Measurements from ENCODE around the gene PRAC2.

DNA sequence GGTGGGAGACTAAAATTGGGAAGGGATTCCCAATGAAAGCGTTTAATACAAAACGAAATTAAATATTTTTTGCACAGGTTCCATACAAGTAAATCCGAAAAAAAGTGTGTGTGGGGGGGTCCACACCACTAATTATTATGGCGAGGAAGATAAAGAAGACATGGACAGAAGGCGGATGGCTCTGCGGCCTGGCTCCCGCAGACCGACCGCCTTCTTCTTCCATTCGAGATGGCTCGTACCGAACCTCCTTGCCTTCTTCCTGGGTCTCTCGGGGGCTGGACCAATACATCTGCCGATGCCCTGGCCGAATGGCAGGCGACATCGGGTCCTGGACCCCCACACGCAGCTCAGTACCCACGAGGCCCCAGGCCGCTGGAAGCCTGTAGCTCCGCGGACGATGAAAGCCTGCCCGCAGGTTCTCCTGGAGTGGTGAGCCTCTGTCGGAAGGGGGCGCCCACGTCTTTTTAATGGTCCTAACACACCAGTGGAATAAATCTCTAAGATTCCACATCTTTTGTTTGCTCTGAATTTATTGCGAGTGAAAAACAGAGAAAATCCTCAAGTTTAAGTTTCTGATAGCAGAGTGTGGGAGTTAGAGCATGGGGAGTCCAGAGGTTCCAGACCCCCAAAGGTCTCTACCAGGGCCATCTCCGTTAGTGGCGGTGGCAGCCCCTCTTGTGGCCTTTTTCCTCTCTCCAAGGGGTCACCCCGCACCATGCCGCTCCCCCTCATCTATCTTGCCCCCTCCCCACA lies 1.4 kb downstream of the PRAC2 start:
- no peak for TF ChIP-seq TAF1 (IDR thresholded peaks at IDR 0.05; ENCODE audit: borderline replicate concordance, insufficient read depth, low read length)
- no peak for TF ChIP-seq POLR2AphosphoS5 (IDR thresholded peaks at IDR 0.05; ENCODE audit: low read depth, low read length)
- TF ChIP-seq, protein P1, sequence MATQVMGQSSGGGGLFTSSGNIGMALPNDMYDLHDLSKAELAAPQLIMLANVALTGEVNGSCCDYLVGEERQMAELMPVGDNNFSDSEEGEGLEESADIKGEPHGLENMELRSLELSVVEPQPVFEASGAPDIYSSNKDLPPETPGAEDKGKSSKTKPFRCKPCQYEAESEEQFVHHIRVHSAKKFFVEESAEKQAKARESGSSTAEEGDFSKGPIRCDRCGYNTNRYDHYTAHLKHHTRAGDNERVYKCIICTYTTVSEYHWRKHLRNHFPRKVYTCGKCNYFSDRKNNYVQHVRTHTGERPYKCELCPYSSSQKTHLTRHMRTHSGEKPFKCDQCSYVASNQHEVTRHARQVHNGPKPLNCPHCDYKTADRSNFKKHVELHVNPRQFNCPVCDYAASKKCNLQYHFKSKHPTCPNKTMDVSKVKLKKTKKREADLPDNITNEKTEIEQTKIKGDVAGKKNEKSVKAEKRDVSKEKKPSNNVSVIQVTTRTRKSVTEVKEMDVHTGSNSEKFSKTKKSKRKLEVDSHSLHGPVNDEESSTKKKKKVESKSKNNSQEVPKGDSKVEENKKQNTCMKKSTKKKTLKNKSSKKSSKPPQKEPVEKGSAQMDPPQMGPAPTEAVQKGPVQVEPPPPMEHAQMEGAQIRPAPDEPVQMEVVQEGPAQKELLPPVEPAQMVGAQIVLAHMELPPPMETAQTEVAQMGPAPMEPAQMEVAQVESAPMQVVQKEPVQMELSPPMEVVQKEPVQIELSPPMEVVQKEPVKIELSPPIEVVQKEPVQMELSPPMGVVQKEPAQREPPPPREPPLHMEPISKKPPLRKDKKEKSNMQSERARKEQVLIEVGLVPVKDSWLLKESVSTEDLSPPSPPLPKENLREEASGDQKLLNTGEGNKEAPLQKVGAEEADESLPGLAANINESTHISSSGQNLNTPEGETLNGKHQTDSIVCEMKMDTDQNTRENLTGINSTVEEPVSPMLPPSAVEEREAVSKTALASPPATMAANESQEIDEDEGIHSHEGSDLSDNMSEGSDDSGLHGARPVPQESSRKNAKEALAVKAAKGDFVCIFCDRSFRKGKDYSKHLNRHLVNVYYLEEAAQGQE (IDR thresholded peaks at IDR 0.05; ENCODE audit: insufficient read depth in 1 of 2, low read depth in 2 of 2, low read length in 2 of 2) = no peak
- no peak for TF ChIP-seq FOXP2 (optimal IDR thresholded peaks at IDR 0.05; ENCODE audit: borderline replicate concordance, extremely low read depth, extremely low read length, insufficient read depth)
